Measurements from ENCODE around the gene FYB1.
A peak's percentile ranks its signal among the peaks of the same experiment; 100 is the strongest.

DNA sequence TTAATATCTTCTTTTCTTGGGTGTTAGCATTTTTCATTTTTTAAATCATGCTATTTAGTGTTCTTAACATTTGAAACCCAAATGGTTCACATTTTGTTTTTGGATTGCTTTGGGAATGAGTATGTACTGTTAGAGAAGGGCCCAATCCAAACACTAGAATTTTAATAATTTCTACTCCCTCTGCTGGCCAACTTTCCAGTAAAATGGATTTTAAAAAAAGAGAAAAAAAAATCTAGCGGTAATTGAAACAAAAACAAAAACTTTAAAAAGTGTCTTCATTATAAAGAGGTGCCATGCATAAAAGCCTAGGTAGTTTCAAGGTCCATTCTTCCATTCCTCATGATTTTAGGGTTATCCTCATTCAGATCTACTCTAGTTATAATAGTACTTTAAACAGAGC, 113.0 kb downstream of the FYB1 start:
- no peak for TF ChIP-seq EZH2phosphoT487 (IDR thresholded peaks at IDR 0.05; ENCODE audit: borderline replicate concordance, low read depth, low read length)
- TF ChIP-seq CTCF (conservative IDR thresholded peaks at IDR 0.05; ENCODE audit: low read length) = peak; percentile 55
